Panc1 (cell line): ENCODE measurements around the gene SPTBN1. TPM values are rescaled to one million over a fixed set of nuclear protein-coding genes. Genes with fewer than 3 reads are reported as not detected.
"Not testable (repeated sequence)": the region's sequence is repeated elsewhere in the genome, so short reads cannot be mapped to it uniquely, and the experiment has no call there.

Experiments used
- ATAC-seq: fragments of 200-7000 bp; cut with Tn5 transposase; 2 replicates; pipeline ENCODE4 v1.9.1; 2020; ENCODE audit warnings: mild to moderate bottlenecking, moderate library complexity
- BruUV-seq: library from RNA; stranded (reverse); fragments of 400-500 nt; replicated peaks from 2 replicates; lab custom pipeline; 2021; lab: Mats Ljungman, UMichigan
- CTCF ChIA-PET: fragments of 300-600 bp; sonication (Branson Sonifier 250); formaldehyde crosslinking; loops from one replicate; lab custom pipeline; 2022; ENCODE audit warnings: antibody characterized with exemption; lab: Charles Lee
- POLR2A ChIA-PET: fragments of 300-600 bp; sonication (Branson Sonifier 250); formaldehyde crosslinking; loops from one replicate; lab custom pipeline; 2022; ENCODE audit warnings: antibody characterized with exemption; lab: Charles Lee
- DNase-seq: peaks from one replicate; pipeline ENCODE4 v3.0.0-alpha.2; 2010; ENCODE audit warnings: low read depth, low spot score
- H3K27ac ChIP-seq: 2 replicates; pipeline ENCODE4 v1.5.1; 2011; ENCODE audit warnings: mild to moderate bottlenecking, low read length, inconsistent platforms
- H3K27me3 ChIP-seq: fragments of 200-500 bp; sonication (Bioruptor generic); 2 replicates; pipeline ENCODE4 v1.6.0; 2014; ENCODE audit warnings: low read length, inconsistent platforms; ENCODE audit not compliant: control insufficient read depth, insufficient read depth
- H3K36me3 ChIP-seq: fragments of 200-500 bp; sonication (Bioruptor generic); 2 replicates; pipeline ENCODE4 v1.5.1; 2014; ENCODE audit warnings: inconsistent platforms, mild to moderate bottlenecking, low read length, moderate library complexity; ENCODE audit not compliant: control insufficient read depth, insufficient read depth
- H3K4me1 ChIP-seq: 2 replicates; pipeline ENCODE4 v1.5.1; 2011; ENCODE audit warnings: inconsistent platforms, mild to moderate bottlenecking, low read length, moderate library complexity; ENCODE audit not compliant: control insufficient read depth, insufficient read depth
- H3K4me3 ChIP-seq, 2 experiments: 2 replicates each; pipeline ENCODE4 v1.5.1; 2011 to 2012; ENCODE audit warnings: low read depth in 2 of 2, low read length in 2 of 2, mild to moderate bottlenecking in 2 of 2, inconsistent platforms in 1 of 2, moderate library complexity in 1 of 2
- H3K9me3 ChIP-seq: fragments of 200-500 bp; sonication (Bioruptor generic); 2 replicates; pipeline ENCODE4 v1.5.1; 2014; ENCODE audit warnings: low read depth, mild to moderate bottlenecking, inconsistent platforms, low read length, moderate library complexity; ENCODE audit not compliant: control insufficient read depth, insufficient read depth
- POLR2AphosphoS5 ChIP-seq: IDR thresholded peaks from 2 replicates; pipeline ENCODE4 v1.6.1; 2012; ENCODE audit warnings: mild to moderate bottlenecking, low read depth, low read length, moderate library complexity
- SIN3A ChIP-seq: IDR thresholded peaks from 2 replicates; pipeline ENCODE4 v1.6.1; 2012; ENCODE audit warnings: low read depth, mild to moderate bottlenecking, low read length, moderate library complexity, borderline replicate concordance; ENCODE audit not compliant: insufficient read depth
- TCF7L2 ChIP-seq: IDR thresholded peaks from 2 replicates; pipeline ENCODE4 v1.6.1; 2011; ENCODE audit warnings: mild to moderate bottlenecking, low read depth, low read length, inconsistent platforms
- in situ Hi-C: cut with HindIII; loops from 2 replicates; pipeline ENCODE4 v1.10.0; 2016; ENCODE audit warnings: low sequenced_read_pairs, low pct_unique_long_range_greater_than_20kb
- intact Hi-C: fragments of 100-400 bp; cut with micrococcal nuclease; formaldehyde crosslinking; loops from one replicate; pipeline ENCODE4 v1.10.0; 2022; ENCODE audit not compliant: unreplicated experiment
- total RNA-seq: library from RNA; stranded (reverse); gene quantifications from one replicate; pipeline ENCODE4 v1.2.1, GENCODE V29; 2021; ENCODE audit not compliant: unreplicated experiment
- TF ChIP-seq, protein P1 (sequence below): fragments of 450-650 bp; IDR thresholded peaks from 2 replicates; pipeline ENCODE4 v1.5.1; 2017; ENCODE audit warnings: mild to moderate bottlenecking
- TF ChIP-seq, protein P2 (sequence below), 2 experiments: IDR thresholded peaks; 2 replicates each; pipeline ENCODE4 v1.6.1; 2011 to 2012; ENCODE audit warnings: low read depth in 2 of 2, control low read depth in 1 of 2, low read length in 1 of 2, mild to moderate bottlenecking in 1 of 2, moderate library complexity in 1 of 2; ENCODE audit not compliant: insufficient read depth in 1 of 2

Gene SPTBN1
- total RNA-seq, 1 experiment from 2014 or later, result 169 TPM

GRCh38 chr2:54528311-54528955, 72.3 kb downstream of the SPTBN1 start:
- Histone ChIP-seq H3K27me3 (no peaks in the 10 kb centered on the region), H3K9me3 (no peaks in the 10 kb centered on the region), H3K4me1 (no peaks in the 10 kb centered on the region), H3K27ac (no peak overlapping the region), H3K36me3 (peaks cover 5% of the 10 kb centered on the region; the same call in 1 of the 2 replicates), H3K4me3 (no peak overlapping the region)
- TF ChIP-seq POLR2AphosphoS5 (no peak), SIN3A (no peak), TCF7L2 (no peak)
- TF ChIP-seq, protein P1, sequence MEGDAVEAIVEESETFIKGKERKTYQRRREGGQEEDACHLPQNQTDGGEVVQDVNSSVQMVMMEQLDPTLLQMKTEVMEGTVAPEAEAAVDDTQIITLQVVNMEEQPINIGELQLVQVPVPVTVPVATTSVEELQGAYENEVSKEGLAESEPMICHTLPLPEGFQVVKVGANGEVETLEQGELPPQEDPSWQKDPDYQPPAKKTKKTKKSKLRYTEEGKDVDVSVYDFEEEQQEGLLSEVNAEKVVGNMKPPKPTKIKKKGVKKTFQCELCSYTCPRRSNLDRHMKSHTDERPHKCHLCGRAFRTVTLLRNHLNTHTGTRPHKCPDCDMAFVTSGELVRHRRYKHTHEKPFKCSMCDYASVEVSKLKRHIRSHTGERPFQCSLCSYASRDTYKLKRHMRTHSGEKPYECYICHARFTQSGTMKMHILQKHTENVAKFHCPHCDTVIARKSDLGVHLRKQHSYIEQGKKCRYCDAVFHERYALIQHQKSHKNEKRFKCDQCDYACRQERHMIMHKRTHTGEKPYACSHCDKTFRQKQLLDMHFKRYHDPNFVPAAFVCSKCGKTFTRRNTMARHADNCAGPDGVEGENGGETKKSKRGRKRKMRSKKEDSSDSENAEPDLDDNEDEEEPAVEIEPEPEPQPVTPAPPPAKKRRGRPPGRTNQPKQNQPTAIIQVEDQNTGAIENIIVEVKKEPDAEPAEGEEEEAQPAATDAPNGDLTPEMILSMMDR, result no peak
- TF ChIP-seq, protein P2, sequence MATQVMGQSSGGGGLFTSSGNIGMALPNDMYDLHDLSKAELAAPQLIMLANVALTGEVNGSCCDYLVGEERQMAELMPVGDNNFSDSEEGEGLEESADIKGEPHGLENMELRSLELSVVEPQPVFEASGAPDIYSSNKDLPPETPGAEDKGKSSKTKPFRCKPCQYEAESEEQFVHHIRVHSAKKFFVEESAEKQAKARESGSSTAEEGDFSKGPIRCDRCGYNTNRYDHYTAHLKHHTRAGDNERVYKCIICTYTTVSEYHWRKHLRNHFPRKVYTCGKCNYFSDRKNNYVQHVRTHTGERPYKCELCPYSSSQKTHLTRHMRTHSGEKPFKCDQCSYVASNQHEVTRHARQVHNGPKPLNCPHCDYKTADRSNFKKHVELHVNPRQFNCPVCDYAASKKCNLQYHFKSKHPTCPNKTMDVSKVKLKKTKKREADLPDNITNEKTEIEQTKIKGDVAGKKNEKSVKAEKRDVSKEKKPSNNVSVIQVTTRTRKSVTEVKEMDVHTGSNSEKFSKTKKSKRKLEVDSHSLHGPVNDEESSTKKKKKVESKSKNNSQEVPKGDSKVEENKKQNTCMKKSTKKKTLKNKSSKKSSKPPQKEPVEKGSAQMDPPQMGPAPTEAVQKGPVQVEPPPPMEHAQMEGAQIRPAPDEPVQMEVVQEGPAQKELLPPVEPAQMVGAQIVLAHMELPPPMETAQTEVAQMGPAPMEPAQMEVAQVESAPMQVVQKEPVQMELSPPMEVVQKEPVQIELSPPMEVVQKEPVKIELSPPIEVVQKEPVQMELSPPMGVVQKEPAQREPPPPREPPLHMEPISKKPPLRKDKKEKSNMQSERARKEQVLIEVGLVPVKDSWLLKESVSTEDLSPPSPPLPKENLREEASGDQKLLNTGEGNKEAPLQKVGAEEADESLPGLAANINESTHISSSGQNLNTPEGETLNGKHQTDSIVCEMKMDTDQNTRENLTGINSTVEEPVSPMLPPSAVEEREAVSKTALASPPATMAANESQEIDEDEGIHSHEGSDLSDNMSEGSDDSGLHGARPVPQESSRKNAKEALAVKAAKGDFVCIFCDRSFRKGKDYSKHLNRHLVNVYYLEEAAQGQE (IDR thresholded peaks at IDR 0.05; ENCODE audit: insufficient read depth in 1 of 2, low read depth in 2 of 2, low read length in 1 of 2), result no peak
- BruUV-seq, result no TSS peak
- ATAC-seq, result no peak
- intact Hi-C loops (no loop called here), in situ Hi-C loops (no loop called here)
- no peak for DNase-seq
- ChIA-PET CTCF (interaction anchor here (0.6 kb wide), 1 partner anchor 322 kb away, joined by 6 read pairs; no protein-coding TSS in a partner anchor), POLR2A (no interaction called here)

DNA sequence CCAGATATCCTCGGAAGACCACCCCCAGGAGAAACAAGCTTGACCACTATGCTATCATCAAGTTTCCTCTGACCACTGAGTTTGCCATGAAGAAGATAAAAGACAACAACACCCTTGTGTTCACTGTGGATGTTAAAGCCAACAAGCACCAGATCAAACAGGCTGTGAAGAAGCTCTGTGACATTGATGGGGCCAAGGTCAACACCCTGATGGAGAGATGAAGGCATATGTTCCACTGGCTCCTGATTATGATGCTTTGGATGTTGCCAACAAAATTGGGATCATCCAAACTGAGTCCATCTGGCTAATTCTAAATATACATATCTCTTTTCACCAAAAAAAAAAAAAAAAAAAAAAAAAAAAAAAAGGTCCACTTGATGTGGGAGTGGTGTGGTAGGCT, 73.4 kb downstream of the SPTBN1 start:
- POLR2A ChIA-PET, H3K4me1 ChIP-seq, DNase-seq, H3K4me3 ChIP-seq, ATAC-seq, intact Hi-C loops, BruUV-seq, H3K9me3 ChIP-seq, H3K27me3 ChIP-seq, H3K27ac ChIP-seq, H3K36me3 ChIP-seq, in situ Hi-C loops, CTCF ChIA-PET: not testable (repeated sequence)

DNA sequence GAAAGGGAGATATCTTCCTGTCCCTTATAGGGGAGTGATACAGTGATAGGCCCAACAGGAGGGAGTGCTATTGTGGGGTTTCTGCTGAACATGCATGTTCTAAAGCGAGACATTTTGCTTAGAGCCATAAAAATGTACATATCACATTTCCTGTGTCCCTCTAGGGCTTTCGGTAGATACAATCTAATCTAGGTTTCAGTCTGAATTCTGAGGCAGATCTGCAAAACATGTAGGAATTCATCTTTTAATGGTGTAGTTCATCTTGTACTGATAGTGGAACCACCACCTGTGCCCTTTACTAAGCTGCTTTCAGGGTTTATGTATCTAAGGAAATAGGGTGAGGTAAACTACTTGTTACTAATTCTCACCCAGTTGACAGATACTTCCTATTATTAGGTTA, 73.8 kb downstream of the SPTBN1 start:
- no peaks in the 10 kb centered on the region for H3K9me3 ChIP-seq
- intact Hi-C loops, result no loop called here
- H3K4me3 ChIP-seq, result no peak overlapping the region
- no peak overlapping the region for H3K27ac ChIP-seq
- H3K27me3 ChIP-seq, result no peaks in the 10 kb centered on the region
- DNase-seq (no peak), ATAC-seq (no peak)
- BruUV-seq, result no TSS peak
- peaks cover 5% of the 10 kb centered on the region; the same call in 1 of the 2 replicates for H3K36me3 ChIP-seq
- no peaks in the 10 kb centered on the region for H3K4me1 ChIP-seq
- ChIA-PET POLR2A (no interaction called here), CTCF (interaction anchor here (0.6 kb wide), 1 partner anchor 517 kb away, joined by 6 read pairs; no protein-coding TSS in a partner anchor)
- in situ Hi-C loops, result no loop called here
- no peak for TF ChIP-seq SIN3A
- no peak for TF ChIP-seq TCF7L2
- TF ChIP-seq, protein P2 (IDR thresholded peaks at IDR 0.05; ENCODE audit: insufficient read depth in 1 of 2, low read depth in 2 of 2, low read length in 1 of 2), result no peak
- no peak for TF ChIP-seq POLR2AphosphoS5
- TF ChIP-seq, protein P1, result no peak
